Breast epithelium (tissue), 4 donors: ENCODE results near the gene SMIM24. TPM values are rescaled to one million over a fixed set of nuclear protein-coding genes. Genes with fewer than 3 reads are reported as not detected.

Source experiments
- DNase-seq, 2 donors: peaks; one replicate each; pipeline ENCODE4 v3.0.0-alpha.2; 2019; ENCODE audit warnings: low spot score in 2 of 2
- H3K27ac ChIP-seq, 2 donors: fragments of 200-600 bp; sonication (generic) in 1 of 2; one replicate each; pipeline ENCODE4 v1.5.1; 2016 to 2019; ENCODE audit warnings: mild to moderate bottlenecking in 1 of 2
- H3K27me3 ChIP-seq, 2 donors: fragments of 200-600 bp; sonication (generic) in 1 of 2; one replicate each; pipeline versions ENCODE4 v1.5.1 to v1.6.0; 2017 to 2019; ENCODE audit warnings: control low read depth in 1 of 2, mild to moderate bottlenecking in 1 of 2
- H3K36me3 ChIP-seq: fragments of 200-600 bp; one replicate; pipeline ENCODE4 v1.5.1; 2019
- H3K4me1 ChIP-seq, 2 donors: fragments of 200-600 bp; sonication (generic); one replicate each; pipeline ENCODE4 v1.5.1; 2016 to 2019; ENCODE audit warnings: control low read depth in 1 of 2
- H3K4me3 ChIP-seq, 3 donors: fragments of 200-600 bp; sonication (generic); 1 replicate in 2 of 3; 2 replicates in 1 of 3; pipeline ENCODE4 v1.5.1; 2016 to 2019; ENCODE audit warnings: mild to moderate bottlenecking in 3 of 3, moderate library complexity in 2 of 3
- H3K9me3 ChIP-seq, 2 donors: fragments of 200-600 bp; sonication (generic) in 1 of 2; one replicate each; pipeline ENCODE4 v1.5.1; 2016 to 2019; ENCODE audit warnings: control low read depth in 1 of 2
- POLR2A ChIP-seq: fragments of 450-650 bp; IDR thresholded peaks from one replicate; pipeline ENCODE4 v1.6.1; 2016; ENCODE audit warnings: antibody characterized with exemption, mild to moderate bottlenecking, moderate library complexity
- POLR2AphosphoS5 ChIP-seq, 3 donors: sonication (generic); formaldehyde crosslinking; IDR thresholded peaks; one replicate each; pipeline ENCODE4 v1.6.1; 2017; ENCODE audit warnings: antibody characterized with exemption in 3 of 3
- intact Hi-C: fragments of 100-400 bp; cut with DNase I; formaldehyde crosslinking; loops from one replicate; pipeline ENCODE4 v1.15.1; 2023; ENCODE audit warnings: low total_unique reads
- total RNA-seq, 3 donors: library from RNA; depleted of rRNA; stranded (reverse); fragments of >200 nt; gene quantifications; one replicate each; pipeline ENCODE4 v1.1.0, GENCODE V29; 2016
- TF ChIP-seq, protein P1 (sequence below), 3 donors: fragments of 450-650 bp; IDR thresholded peaks; one replicate each; pipeline ENCODE4 v1.5.1; 2016 to 2017; ENCODE audit warnings: antibody characterized with exemption in 3 of 3, mild to moderate bottlenecking in 3 of 3, moderate library complexity in 3 of 3

Gene SMIM24
- total RNA-seq, 3 donors from 2014 or later = 2.0 to 6.7 TPM; not detected in 1

DNA sequence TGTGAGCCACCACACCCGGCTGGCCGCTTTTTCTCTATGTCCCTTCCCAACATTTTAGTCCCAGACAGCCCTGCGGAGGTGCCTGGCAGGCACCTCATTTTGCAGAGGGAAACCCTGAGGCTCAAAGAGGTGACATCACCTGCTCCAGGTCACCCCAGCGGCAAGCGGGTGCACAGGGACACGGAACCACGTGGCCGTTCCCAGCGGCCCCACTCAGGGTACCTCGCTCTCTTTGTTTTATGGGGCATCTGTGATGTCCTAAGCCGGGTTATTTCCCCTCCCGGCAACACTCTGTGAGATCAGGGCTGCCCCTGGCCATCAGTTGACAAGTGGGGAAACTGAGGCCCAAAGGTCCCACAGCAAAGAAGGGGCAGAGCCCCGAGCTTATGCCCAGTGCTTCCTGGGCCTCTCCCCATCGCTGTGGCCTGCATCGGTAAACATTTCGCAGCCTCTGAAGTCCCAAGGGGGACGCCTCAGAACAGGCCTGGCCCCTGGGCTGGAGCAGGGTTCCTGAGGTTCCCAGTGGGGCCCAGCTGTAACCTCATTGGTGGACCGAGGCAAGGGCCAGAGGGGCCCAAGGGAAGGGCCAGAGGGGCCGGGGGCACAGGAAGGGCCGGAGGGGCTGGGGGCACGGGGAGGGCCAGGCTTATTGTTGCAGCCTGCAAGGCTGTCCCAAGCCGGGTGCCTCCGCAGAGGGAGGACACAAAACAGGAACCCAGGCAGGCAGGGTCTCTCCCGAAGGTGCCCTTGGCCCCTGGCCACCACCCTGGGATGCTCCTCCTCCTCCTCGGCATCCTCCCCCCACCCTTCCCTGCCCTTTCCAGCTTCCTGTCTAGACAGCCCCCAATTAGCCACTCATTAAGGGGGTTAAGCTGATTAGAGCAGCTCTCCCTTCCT is 39.0 kb downstream of the SMIM24 start:
- Histone ChIP-seq H3K9me3 (no peaks in the 10 kb centered on the region), H3K27ac (peak overlapping the region in 1 of 2 donors; percentile 23), H3K4me3 (no peak overlapping the region), H3K27me3 (no peaks in the 10 kb centered on the region), H3K4me1 (no peaks in the 10 kb centered on the region), H3K36me3 (no peaks in the 10 kb centered on the region)
- intact Hi-C loops = no loop called here
- TF ChIP-seq, protein P1, sequence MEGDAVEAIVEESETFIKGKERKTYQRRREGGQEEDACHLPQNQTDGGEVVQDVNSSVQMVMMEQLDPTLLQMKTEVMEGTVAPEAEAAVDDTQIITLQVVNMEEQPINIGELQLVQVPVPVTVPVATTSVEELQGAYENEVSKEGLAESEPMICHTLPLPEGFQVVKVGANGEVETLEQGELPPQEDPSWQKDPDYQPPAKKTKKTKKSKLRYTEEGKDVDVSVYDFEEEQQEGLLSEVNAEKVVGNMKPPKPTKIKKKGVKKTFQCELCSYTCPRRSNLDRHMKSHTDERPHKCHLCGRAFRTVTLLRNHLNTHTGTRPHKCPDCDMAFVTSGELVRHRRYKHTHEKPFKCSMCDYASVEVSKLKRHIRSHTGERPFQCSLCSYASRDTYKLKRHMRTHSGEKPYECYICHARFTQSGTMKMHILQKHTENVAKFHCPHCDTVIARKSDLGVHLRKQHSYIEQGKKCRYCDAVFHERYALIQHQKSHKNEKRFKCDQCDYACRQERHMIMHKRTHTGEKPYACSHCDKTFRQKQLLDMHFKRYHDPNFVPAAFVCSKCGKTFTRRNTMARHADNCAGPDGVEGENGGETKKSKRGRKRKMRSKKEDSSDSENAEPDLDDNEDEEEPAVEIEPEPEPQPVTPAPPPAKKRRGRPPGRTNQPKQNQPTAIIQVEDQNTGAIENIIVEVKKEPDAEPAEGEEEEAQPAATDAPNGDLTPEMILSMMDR (IDR thresholded peaks at IDR 0.05) = no peak
- no peak for TF ChIP-seq POLR2AphosphoS5 (IDR thresholded peaks at IDR 0.05)
- no peak for TF ChIP-seq POLR2A
- no peak for DNase-seq

DNA sequence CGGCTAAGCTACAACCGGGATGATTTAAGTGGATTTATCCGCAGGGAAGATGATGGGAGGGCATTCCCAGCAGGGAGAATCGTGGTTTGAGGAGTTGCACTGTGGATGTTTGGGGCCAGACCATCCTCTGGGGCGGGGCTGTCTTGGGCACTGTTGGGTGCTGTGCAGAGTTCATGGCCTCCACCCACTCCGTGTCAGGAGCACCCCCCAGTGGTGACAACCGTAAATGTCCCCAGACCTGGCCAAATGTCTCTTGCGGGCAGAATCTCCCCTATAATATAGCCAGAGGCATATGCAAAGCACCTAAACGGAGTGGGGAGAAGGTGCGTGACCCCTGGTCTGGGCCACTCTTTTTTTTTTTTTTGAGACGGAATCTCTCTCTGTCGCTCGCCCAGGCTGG is 40.2 kb downstream of the SMIM24 start:
- no peaks in the 10 kb centered on the region for H3K36me3 ChIP-seq
- H3K4me1 ChIP-seq = no peaks in the 10 kb centered on the region
- H3K27ac ChIP-seq = peak overlapping the region in 1 of 2 donors; percentile 5
- H3K27me3 ChIP-seq = no peaks in the 10 kb centered on the region
- intact Hi-C loops = no loop called here
- no peak overlapping the region for H3K4me3 ChIP-seq
- H3K9me3 ChIP-seq = no peaks in the 10 kb centered on the region
- TF ChIP-seq POLR2A (no peak), POLR2AphosphoS5 (IDR thresholded peaks at IDR 0.05) (no peak)
- TF ChIP-seq, protein P1 (IDR thresholded peaks at IDR 0.05) = peak in 2 of 3 donors; percentile 29 to 30
- DNase-seq = no peak

DNA sequence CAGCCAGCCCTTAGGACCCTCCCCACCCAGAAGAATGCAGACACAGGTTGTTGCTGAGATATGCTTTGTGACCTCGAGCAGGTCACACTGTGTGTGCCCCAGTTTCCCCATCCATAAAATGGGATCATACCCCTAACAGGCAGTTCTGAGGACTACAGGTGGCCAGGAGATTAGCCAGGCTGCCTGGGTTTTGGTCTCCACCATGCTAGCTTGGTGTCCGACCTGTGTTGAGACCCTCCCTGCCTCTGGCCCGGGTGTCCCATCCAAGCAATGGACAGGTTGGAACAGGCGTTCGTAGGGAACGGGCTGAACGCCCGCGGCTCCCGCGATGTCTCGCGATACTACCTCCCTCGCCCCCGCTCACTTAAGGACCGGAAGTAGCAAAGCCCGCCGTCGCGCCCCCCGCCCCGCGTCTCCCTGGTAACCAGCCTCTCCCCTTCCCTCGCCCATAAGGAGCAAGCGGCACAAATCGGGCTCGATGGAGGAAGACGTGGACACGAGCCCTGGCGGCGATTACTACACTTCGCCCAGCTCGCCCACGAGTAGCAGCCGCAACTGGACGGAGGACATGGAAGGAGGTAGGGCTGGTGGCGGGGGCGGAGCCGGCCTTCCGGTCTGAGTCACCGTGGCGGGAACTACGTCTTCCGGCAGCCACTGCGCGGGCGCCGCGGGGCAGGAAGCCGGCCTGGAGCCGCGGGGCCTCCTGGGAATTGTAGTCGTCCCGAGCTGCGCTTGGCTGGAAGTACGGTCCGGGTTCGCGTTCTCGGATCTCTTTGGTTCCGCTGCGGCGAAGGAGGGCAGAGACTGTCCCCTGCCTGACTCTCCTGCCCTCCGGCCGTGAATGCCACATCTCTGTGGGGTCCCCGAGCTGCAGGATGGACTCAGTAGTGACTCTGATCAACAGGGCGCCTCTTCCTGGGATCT is 45.4 kb downstream of the SMIM24 start:
- TF ChIP-seq POLR2AphosphoS5 (IDR thresholded peaks at IDR 0.05) (peak; percentile 78 to 96 (median 83)), POLR2A (no peak)
- Histone ChIP-seq H3K9me3 (no peaks in the 10 kb centered on the region), H3K27me3 (no peaks in the 10 kb centered on the region), H3K4me1 (peaks cover 4 to 18% of the 10 kb centered on the region in 2 donors), H3K36me3 (no peaks in the 10 kb centered on the region), H3K4me3 (peak overlapping the region; percentile 40 to 69 (median 46)), H3K27ac (peak overlapping the region; percentile 86 to 94)
- peak; percentile 94 to 97 for DNase-seq
- intact Hi-C loops = no loop called here

DNA sequence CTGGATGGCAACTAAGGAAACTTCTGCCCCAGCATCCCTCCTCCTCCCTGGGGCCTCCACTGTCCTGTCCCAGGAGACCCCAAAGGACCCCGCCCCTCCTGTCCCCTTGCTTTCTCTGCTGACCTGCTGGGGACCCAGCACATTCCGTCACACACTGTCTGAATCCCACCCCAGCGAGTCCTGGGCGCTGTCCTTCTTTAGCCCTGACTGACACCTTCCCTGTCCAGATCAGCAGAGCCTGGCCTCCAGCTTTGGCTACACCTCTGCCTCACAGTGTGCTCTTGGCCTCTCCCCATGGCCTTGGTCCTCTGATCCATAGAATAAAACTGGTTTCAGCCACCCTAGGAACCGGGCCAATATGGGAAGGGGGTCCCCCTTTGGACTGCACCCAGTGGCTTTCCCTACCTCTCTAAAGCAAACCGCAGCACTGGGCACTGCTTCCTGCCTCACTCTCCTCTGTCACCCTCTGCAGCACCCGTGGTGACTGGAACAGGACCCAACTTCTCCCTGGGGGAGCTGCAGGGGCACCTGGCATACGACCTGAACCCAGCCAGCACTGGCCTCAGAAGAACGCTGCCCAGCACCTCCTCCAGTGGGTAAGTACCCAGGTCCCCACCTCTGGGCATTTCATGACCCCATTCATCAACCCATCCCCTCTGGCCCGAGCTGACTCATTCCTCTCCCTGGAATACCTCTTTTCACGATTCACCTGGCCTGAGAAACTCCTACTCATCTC is 46.4 kb downstream of the SMIM24 start:
- Histone ChIP-seq H3K27me3 (no peaks in the 10 kb centered on the region), H3K27ac (peak overlapping the region; percentile 86 to 94), H3K4me1 (peaks cover 6 to 20% of the 10 kb centered on the region in 2 donors), H3K9me3 (no peaks in the 10 kb centered on the region), H3K4me3 (peak overlapping the region in 1 of 3 donors; percentile 69), H3K36me3 (no peaks in the 10 kb centered on the region)
- TF ChIP-seq, protein P1 (IDR thresholded peaks at IDR 0.05) = no peak
- TF ChIP-seq POLR2A (no peak), POLR2AphosphoS5 (IDR thresholded peaks at IDR 0.05) (no peak)
- no peak for DNase-seq
- intact Hi-C loops = no loop called here

DNA sequence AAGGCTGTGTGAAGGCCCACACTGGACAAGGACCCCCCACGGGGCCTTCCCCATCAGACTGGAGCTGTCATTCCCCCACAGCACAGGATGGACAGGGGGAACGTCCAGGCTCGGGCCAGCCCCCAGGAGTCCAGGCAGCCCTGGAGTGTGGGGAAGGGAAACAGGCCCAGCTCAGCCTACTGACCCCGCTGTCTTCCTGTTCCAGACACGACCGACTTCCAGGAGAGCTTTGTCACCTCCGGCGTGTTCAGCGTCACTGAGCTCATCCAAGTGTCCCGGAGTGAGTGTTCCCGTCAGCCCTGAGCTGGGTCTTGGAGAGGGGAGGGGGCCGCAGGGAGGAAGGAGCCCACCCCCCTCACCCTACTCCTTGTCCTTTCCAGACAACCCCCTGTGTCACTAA is 47.0 kb downstream of the SMIM24 start:
- H3K4me3 ChIP-seq = no peak overlapping the region
- no peaks in the 10 kb centered on the region for H3K27me3 ChIP-seq
- H3K4me1 ChIP-seq = peaks cover 6 to 25% of the 10 kb centered on the region in 2 donors
- no peaks in the 10 kb centered on the region for H3K9me3 ChIP-seq
- H3K36me3 ChIP-seq = no peaks in the 10 kb centered on the region
- TF ChIP-seq, protein P1 (IDR thresholded peaks at IDR 0.05) = no peak
- TF ChIP-seq POLR2AphosphoS5 (IDR thresholded peaks at IDR 0.05) = no peak
- no peak for TF ChIP-seq POLR2A
- DNase-seq = no peak
- intact Hi-C loops = no loop called here
- peak overlapping the region; percentile 86 to 94 for H3K27ac ChIP-seq
